ENCODE results near the gene ZP3. TPM values are rescaled to one million over a fixed set of nuclear protein-coding genes. Genes with fewer than 3 reads are reported as not detected.
A peak's percentile ranks its signal among the peaks of the same experiment; 100 is the strongest.
"Not testable (repeated sequence)": the region's sequence is repeated elsewhere in the genome, so short reads cannot be mapped to it uniquely, and the experiment has no call there.

ZP3 gene
- total RNA-seq, 1 experiment from 2014 or later: 5.6 TPM

DNA sequence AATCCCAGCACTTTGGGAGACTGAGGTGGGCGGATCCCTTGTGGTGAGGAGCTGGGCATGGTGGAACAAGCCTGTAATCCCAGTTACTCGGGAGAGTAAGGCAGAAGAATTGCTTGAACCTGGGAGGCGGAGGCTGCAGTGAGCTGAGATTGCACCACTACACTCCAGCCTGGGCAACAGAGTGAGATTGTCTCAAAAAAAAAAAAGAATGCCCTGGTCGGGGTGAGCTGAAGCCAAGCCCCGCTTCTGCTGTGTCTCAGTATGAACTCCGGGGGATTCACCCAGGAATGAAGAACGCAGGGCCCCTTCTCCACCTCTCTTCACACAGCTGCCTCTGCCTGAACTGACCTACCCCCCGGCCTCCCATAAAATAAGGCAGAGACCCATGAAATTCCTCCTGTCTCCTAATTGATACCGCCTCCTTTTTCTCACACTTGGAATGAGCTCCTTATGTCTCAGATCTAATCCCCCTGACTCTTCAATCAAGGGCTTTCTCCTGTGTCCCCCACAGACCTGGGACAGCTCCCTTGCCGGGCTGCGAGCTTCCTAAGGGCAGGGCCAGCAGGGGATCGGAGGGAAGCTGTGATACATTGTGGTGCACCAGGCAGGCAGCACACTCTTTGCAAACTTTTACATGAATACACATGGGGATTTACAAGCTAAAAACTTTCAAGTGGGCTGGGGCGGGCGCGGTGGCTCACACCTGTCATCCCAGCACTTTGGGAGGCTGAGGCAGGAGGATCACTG, 911 bp upstream of the ZP3 start:
- peak overlapping the region; percentile 1 for H3K4me3 Mint-ChIP-seq (ENCODE audit: unreplicated experiment)
- peaks cover 21% of the 10 kb centered on the region for H3K4me1 Mint-ChIP-seq (ENCODE audit: insufficient read depth, unreplicated experiment)
- intact Hi-C loops (cut with micrococcal nuclease): no loop called here
- H3K9me3 Mint-ChIP-seq (ENCODE audit: unreplicated experiment): no peaks in the 10 kb centered on the region
- no peaks in the 10 kb centered on the region for H3K27me3 Mint-ChIP-seq (ENCODE audit: insufficient read depth, unreplicated experiment)
- TF ChIP-seq, protein P1, sequence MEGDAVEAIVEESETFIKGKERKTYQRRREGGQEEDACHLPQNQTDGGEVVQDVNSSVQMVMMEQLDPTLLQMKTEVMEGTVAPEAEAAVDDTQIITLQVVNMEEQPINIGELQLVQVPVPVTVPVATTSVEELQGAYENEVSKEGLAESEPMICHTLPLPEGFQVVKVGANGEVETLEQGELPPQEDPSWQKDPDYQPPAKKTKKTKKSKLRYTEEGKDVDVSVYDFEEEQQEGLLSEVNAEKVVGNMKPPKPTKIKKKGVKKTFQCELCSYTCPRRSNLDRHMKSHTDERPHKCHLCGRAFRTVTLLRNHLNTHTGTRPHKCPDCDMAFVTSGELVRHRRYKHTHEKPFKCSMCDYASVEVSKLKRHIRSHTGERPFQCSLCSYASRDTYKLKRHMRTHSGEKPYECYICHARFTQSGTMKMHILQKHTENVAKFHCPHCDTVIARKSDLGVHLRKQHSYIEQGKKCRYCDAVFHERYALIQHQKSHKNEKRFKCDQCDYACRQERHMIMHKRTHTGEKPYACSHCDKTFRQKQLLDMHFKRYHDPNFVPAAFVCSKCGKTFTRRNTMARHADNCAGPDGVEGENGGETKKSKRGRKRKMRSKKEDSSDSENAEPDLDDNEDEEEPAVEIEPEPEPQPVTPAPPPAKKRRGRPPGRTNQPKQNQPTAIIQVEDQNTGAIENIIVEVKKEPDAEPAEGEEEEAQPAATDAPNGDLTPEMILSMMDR (IDR thresholded peaks at IDR 0.05; ENCODE audit: unreplicated experiment): no peak
- no peak for DNase-seq (ENCODE audit: unreplicated experiment)
- peak overlapping the region; percentile 86 for H3K27ac Mint-ChIP-seq (ENCODE audit: low read depth, unreplicated experiment)
- ChIA-PET POLR2A (interaction anchor here (0.6 to 3.3 kb wide), 10 partner anchors 30 to 122 kb away, joined by 3 to 27 read pairs (median 4); partner anchors contain the start of genes HSPB1 and YWHAG), CTCF (interaction anchor here (0.7 to 1.6 kb wide), 6 partner anchors 29 to 222 kb away, joined by 3 read pairs; partner anchors contain the start of gene YWHAG)
- no peaks in the 10 kb centered on the region for H3K36me3 Mint-ChIP-seq (ENCODE audit: insufficient read depth, unreplicated experiment)
- TSS peak; percentile 59 for BruUV-seq (replicated peaks)

DNA sequence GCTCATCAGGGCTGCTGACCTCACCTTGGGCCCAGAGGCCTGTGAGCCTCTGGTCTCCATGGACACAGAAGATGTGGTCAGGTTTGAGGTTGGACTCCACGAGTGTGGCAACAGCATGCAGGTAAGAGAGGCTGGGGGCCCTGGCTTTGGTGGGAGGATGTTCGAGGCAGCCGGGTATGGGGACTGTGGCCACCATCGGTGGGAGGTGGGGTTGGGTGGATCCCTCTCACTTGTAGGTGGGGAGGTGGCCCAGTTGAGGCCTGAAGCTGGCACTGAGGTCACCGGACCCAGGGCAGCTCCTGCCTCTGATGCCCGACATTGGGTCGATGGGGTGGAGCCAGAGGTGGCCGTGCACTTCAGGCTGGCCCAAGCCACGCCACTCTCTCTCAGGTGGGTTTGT, 406 bp downstream of the ZP3 start:
- ChIA-PET POLR2A (interaction anchor here (1.1 to 3.3 kb wide), 3 partner anchors 31 to 124 kb away, joined by 5 to 27 read pairs (median 17); partner anchors contain the start of gene YWHAG), CTCF (interaction anchor here (0.6 to 0.7 kb wide), 3 partner anchors 35 to 974 kb away, joined by 3 read pairs; no protein-coding TSS in a partner anchor)
- H3K27me3 Mint-ChIP-seq (ENCODE audit: insufficient read depth, unreplicated experiment): no peaks in the 10 kb centered on the region
- H3K4me1 Mint-ChIP-seq (ENCODE audit: insufficient read depth, unreplicated experiment): peaks cover 21% of the 10 kb centered on the region
- no peaks in the 10 kb centered on the region for H3K36me3 Mint-ChIP-seq (ENCODE audit: insufficient read depth, unreplicated experiment)
- H3K4me3 Mint-ChIP-seq (ENCODE audit: unreplicated experiment): no peak overlapping the region
- peak overlapping the region; percentile 86 for H3K27ac Mint-ChIP-seq (ENCODE audit: low read depth, unreplicated experiment)
- intact Hi-C loops (cut with micrococcal nuclease): no loop called here
- TF ChIP-seq, protein P1 (IDR thresholded peaks at IDR 0.05; ENCODE audit: unreplicated experiment): no peak
- no peak for DNase-seq (ENCODE audit: unreplicated experiment)
- BruUV-seq (replicated peaks): no TSS peak
- no peaks in the 10 kb centered on the region for H3K9me3 Mint-ChIP-seq (ENCODE audit: unreplicated experiment)

DNA sequence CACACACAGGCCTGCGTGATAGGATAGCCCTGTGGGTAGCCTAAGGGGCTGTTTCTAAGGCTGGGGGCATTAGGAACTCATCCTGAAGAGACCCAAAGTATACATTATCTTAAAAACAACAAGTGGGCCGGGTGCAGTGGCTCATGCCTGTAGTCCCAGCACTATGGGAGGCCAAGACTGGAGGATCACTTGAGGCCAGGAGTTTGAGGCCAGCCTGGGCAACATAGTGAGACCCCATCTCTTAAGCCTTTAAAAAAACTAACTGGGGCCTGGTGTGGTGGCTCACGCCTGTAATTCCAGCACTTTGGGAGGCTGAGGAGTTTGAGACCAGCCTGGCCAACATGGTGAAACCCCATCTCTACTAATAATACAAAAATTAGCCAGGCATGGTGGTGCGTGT, 808 bp downstream of the ZP3 start:
- H3K4me3 Mint-ChIP-seq (ENCODE audit: unreplicated experiment); H3K27ac Mint-ChIP-seq (ENCODE audit: low read depth, unreplicated experiment); H3K9me3 Mint-ChIP-seq (ENCODE audit: unreplicated experiment); H3K27me3 Mint-ChIP-seq (ENCODE audit: insufficient read depth, unreplicated experiment); BruUV-seq (replicated peaks); DNase-seq (ENCODE audit: unreplicated experiment); intact Hi-C loops (cut with micrococcal nuclease); H3K36me3 Mint-ChIP-seq (ENCODE audit: insufficient read depth, unreplicated experiment): not testable (repeated sequence)
- peaks cover 21% of the 10 kb centered on the region for H3K4me1 Mint-ChIP-seq (ENCODE audit: insufficient read depth, unreplicated experiment)
- ChIA-PET POLR2A (interaction anchor here (3.3 kb wide), 1 partner anchor 32 kb away, joined by 17 read pairs; no protein-coding TSS in a partner anchor), CTCF (interaction anchor here (0.6 to 0.7 kb wide), 2 partner anchors 100 to 974 kb away, joined by 3 read pairs; no protein-coding TSS in a partner anchor)

DNA sequence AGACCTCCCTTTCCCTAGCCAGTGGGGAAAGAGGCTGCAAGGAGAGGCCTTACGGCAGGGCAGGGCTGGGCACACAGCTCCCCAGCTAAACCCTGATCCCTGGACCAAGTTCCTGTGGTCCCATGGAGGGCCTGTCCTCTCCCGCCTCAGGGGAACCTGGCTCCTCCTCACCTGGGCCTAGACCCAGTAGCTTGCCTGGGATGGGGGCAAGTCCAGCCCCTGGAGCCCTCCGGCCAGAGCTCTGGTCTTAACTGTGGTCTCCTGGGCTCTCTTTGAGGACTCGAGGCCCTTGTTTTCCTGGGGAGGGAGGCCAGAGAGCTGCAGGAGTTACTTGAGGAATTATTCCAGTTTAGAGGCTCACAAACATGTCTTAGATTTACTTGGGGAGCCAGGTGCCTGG, 1.5 kb downstream of the ZP3 start:
- ChIA-PET POLR2A (interaction anchor here (0.9 kb wide), 1 partner anchor 66 kb away, joined by 3 read pairs; no protein-coding TSS in a partner anchor), CTCF (interaction anchor here (1.0 kb wide), 1 partner anchor 67 kb away, joined by 3 read pairs; the partner anchor contains the start of gene YWHAG)
- Mint-ChIP-seq H3K4me3 (ENCODE audit: unreplicated experiment) (no peak overlapping the region), H3K9me3 (ENCODE audit: unreplicated experiment) (no peaks in the 10 kb centered on the region), H3K4me1 (ENCODE audit: insufficient read depth, unreplicated experiment) (peaks cover 21% of the 10 kb centered on the region), H3K36me3 (ENCODE audit: insufficient read depth, unreplicated experiment) (no peaks in the 10 kb centered on the region), H3K27ac (ENCODE audit: low read depth, unreplicated experiment) (no peak overlapping the region), H3K27me3 (ENCODE audit: insufficient read depth, unreplicated experiment) (no peaks in the 10 kb centered on the region)
- no TSS peak for BruUV-seq (replicated peaks)
- no peak for DNase-seq (ENCODE audit: unreplicated experiment)
- TF ChIP-seq, protein P1 (IDR thresholded peaks at IDR 0.05; ENCODE audit: unreplicated experiment): no peak
- intact Hi-C loops (cut with micrococcal nuclease): no loop called here
